IMR-90 (cell line): ENCODE measurements around the gene SLC5A2. TPM values are rescaled to one million over a fixed set of nuclear protein-coding genes. Genes with fewer than 3 reads are reported as not detected.

ENCODE experiments used
- ATAC-seq: fragments of 200-7000 bp; cut with Tn5 transposase; 2 replicates; pipeline ENCODE4 v1.9.1; 2020; ENCODE audit warnings: low read depth, mild to moderate bottlenecking, moderate library complexity
- BruUV-seq: library from RNA; stranded (reverse); fragments of 400-500 nt; replicated peaks from 2 replicates; lab custom pipeline; 2021; lab: Mats Ljungman, UMichigan
- CTCF ChIA-PET: fragments of 300-600 bp; formaldehyde crosslinking; extraction: SDS; loops from one replicate; lab custom pipeline; 2021; ENCODE audit warnings: antibody characterized with exemption; lab: Yijun Ruan, JAX
- POLR2A ChIA-PET: fragments of 300-600 bp; sonication (Branson Sonifier 250); formaldehyde crosslinking; loops from one replicate; lab custom pipeline; 2022; ENCODE audit warnings: antibody characterized with exemption; ENCODE audit not compliant: unreplicated experiment; lab: Charles Lee
- DNase-seq: peaks from one replicate; pipeline ENCODE4 v3.0.0; 2013
- H2AFZ ChIP-seq: replicated peaks from 2 replicates; pipeline ENCODE3; 2013; ENCODE audit warnings: low read length, mild to moderate bottlenecking; ENCODE audit not compliant: poor library complexity
- H2AK5ac ChIP-seq: 2 replicates; pipeline ENCODE4 v1.6.1; 2013; ENCODE audit warnings: low read depth, low read length, inconsistent platforms
- H2AK9ac ChIP-seq: replicated peaks from 2 replicates; pipeline ENCODE3; 2013; ENCODE audit warnings: mild to moderate bottlenecking, low read depth, low read length, moderate library complexity; ENCODE audit not compliant: poor library complexity
- H2BK120ac ChIP-seq: 2 replicates; pipeline ENCODE4 v1.6.1; 2013; ENCODE audit warnings: low read depth, low read length, inconsistent platforms
- H2BK15ac ChIP-seq: 3 replicates; pipeline ENCODE4 v1.6.1; 2013; ENCODE audit warnings: low read depth, low read length, inconsistent platforms
- H2BK20ac ChIP-seq: 2 replicates; pipeline ENCODE4 v1.6.1; 2013; ENCODE audit warnings: low read depth, mild to moderate bottlenecking, inconsistent platforms, low read length, moderate library complexity
- H2BK5ac ChIP-seq: 2 replicates; pipeline ENCODE4 v1.6.1; 2013; ENCODE audit warnings: mild to moderate bottlenecking, low read depth, low read length, inconsistent platforms; ENCODE audit not compliant: poor library complexity, severe bottlenecking
- H3K14ac ChIP-seq: replicated peaks from 2 replicates; pipeline ENCODE4 v1.6.1; 2013; ENCODE audit warnings: low read depth, low read length, inconsistent platforms
- H3K18ac ChIP-seq: 2 replicates; pipeline ENCODE4 v1.6.1; 2013; ENCODE audit warnings: low read depth, low read length, control low read depth
- H3K23ac ChIP-seq: 2 replicates; pipeline ENCODE4 v1.6.1; 2013; ENCODE audit warnings: low read depth, low read length, inconsistent platforms
- H3K27ac ChIP-seq: 2 replicates; pipeline ENCODE4 v1.5.1; 2013; ENCODE audit warnings: mild to moderate bottlenecking, control low read depth, low read length; ENCODE audit not compliant: insufficient read depth
- H3K27me3 ChIP-seq: 2 replicates; pipeline ENCODE4 v1.6.1; 2013; ENCODE audit warnings: low read length; ENCODE audit not compliant: control insufficient read depth, insufficient read depth
- H3K36me3 ChIP-seq: 2 replicates; pipeline ENCODE4 v1.6.1; 2013; ENCODE audit warnings: low read length, mixed read lengths; ENCODE audit not compliant: control insufficient read depth, insufficient read depth
- H3K4ac ChIP-seq: 2 replicates; pipeline ENCODE4 v1.6.1; 2013; ENCODE audit warnings: low read depth, low read length, inconsistent platforms
- H3K4me1 ChIP-seq: 2 replicates; pipeline ENCODE4 v1.6.1; 2013; ENCODE audit warnings: low read length, mixed read lengths; ENCODE audit not compliant: control insufficient read depth, insufficient read depth
- H3K4me2 ChIP-seq: 2 replicates; pipeline ENCODE4 v1.6.1; 2013; ENCODE audit warnings: low read depth, mild to moderate bottlenecking, control low read depth, low read length, moderate library complexity
- H3K4me3 ChIP-seq: 2 replicates; pipeline ENCODE4 v1.5.1; 2013; ENCODE audit warnings: low read depth, mild to moderate bottlenecking, control low read depth, low read length, moderate library complexity; ENCODE audit not compliant: insufficient read depth
- H3K56ac ChIP-seq: 2 replicates; pipeline ENCODE4 v1.6.1; 2013; ENCODE audit warnings: low read length, inconsistent platforms; ENCODE audit not compliant: insufficient read depth; ENCODE audit errors: extremely low read depth
- H3K79me1 ChIP-seq, 2 experiments: 2 replicates each; pipeline ENCODE4 v1.6.1; 2013; ENCODE audit warnings: low read length in 2 of 2, inconsistent platforms in 1 of 2, low read depth in 1 of 2
- H3K9ac ChIP-seq: 2 replicates; pipeline ENCODE4 v1.6.1; 2013; ENCODE audit warnings: low read depth, low read length, control low read depth
- H3K9me1 ChIP-seq: 2 replicates; pipeline ENCODE4 v1.6.1; 2013; ENCODE audit warnings: low read length, inconsistent platforms; ENCODE audit not compliant: insufficient read depth
- H3K9me3 ChIP-seq: 2 replicates; pipeline ENCODE4 v1.6.1; 2013; ENCODE audit warnings: low read length; ENCODE audit not compliant: control insufficient read depth, insufficient read depth
- H4K20me1 ChIP-seq: 2 replicates; pipeline ENCODE4 v1.6.1; 2013; ENCODE audit warnings: low read length, inconsistent platforms; ENCODE audit not compliant: insufficient read depth
- H4K5ac ChIP-seq: 2 replicates; pipeline ENCODE4 v1.6.1; 2013; ENCODE audit warnings: mild to moderate bottlenecking, low read depth, low read length, control low read depth
- H4K8ac ChIP-seq, 2 experiments: 2 replicates each; pipeline ENCODE4 v1.6.1; 2013; ENCODE audit warnings: low read depth in 2 of 2, low read length in 2 of 2, control low read depth in 1 of 2, inconsistent platforms in 1 of 2
- H4K91ac ChIP-seq: 2 replicates; pipeline ENCODE4 v1.6.1; 2013; ENCODE audit warnings: low read depth, low read length, inconsistent platforms; ENCODE audit not compliant: insufficient read depth
- CTCF ChIP-seq: conservative IDR thresholded peaks from 2 replicates; pipeline ENCODE4 v1.5.1; 2012; ENCODE audit warnings: mild to moderate bottlenecking, low read depth, low read length, improper control_type of control experiment
- FOS ChIP-seq: fragments of 150-350 bp; IDR thresholded peaks from 2 replicates; pipeline ENCODE4 v1.6.1; 2016; ENCODE audit warnings: low read depth, low read length
- RAD21 ChIP-seq: IDR thresholded peaks from 2 replicates; pipeline ENCODE4 v1.6.1; 2012; ENCODE audit warnings: low read length, improper control_type of control experiment
- RCOR1 ChIP-seq: IDR thresholded peaks from 2 replicates; pipeline ENCODE4 v1.6.1; 2012; ENCODE audit warnings: mild to moderate bottlenecking, low read length, improper control_type of control experiment; ENCODE audit not compliant: insufficient replicate concordance
- RFX5 ChIP-seq: IDR thresholded peaks from 2 replicates; pipeline ENCODE4 v1.8.0; 2012; ENCODE audit warnings: low read depth, mild to moderate bottlenecking, low read length, moderate library complexity
- SMC3 ChIP-seq: fragments of 150-350 bp; IDR thresholded peaks from 2 replicates; pipeline ENCODE4 v1.6.1; 2016; ENCODE audit warnings: low read depth, mild to moderate bottlenecking, antibody characterized with exemption, low read length, moderate library complexity
- USF2 ChIP-seq: fragments of 150-350 bp; IDR thresholded peaks from 2 replicates; pipeline ENCODE4 v1.6.1; 2017; ENCODE audit warnings: mild to moderate bottlenecking, antibody characterized with exemption, low read length, low read depth
- WGBS, 2 experiments: methylation state at CpG; one replicate each; pipeline versions ENCODE4 v1.1.5 to v1.1.7; 2013; ENCODE audit warnings: missing lambda C conversion rate in 2 of 2; ENCODE audit not compliant: insufficient read length in 1 of 2; ENCODE audit errors: extremely low coverage in 2 of 2; 5-methylcytosine and 5-hydroxymethylcytosine counted together
- dilution Hi-C: fragments of 300-500 bp; cut with HindIII; formaldehyde crosslinking; loops from one replicate; pipeline ENCODE4 v1.14.3; 2018; ENCODE audit warnings: low sequenced_read_pairs; ENCODE audit not compliant: unreplicated experiment
- in situ Hi-C: fragments of 300-500 bp; cut with MboI; formaldehyde crosslinking; loops from 3 replicates; pipeline ENCODE4 v1.14.3; 2019; ENCODE audit warnings: low sequenced_read_pairs, inconsistent platforms, mixed read lengths
- intact Hi-C: fragments of 100-400 bp; cut with micrococcal nuclease; formaldehyde crosslinking; loops from 2 replicates; pipeline ENCODE4 v1.10.0; 2022
- polyA plus RNA-seq, 3 experiments: library from polyadenylated mRNA; depleted of rRNA; stranded (reverse); fragments of >200 nt; gene quantifications; 2 replicates each; pipeline ENCODE4 v1.2.3, GENCODE V29; 2012; ENCODE audit warnings: low replicate concordance in 1 of 3
- total RNA-seq: library from RNA; depleted of rRNA; stranded (reverse); fragments of >200 nt; gene quantifications from 2 replicates; pipeline ENCODE4 v1.2.3, GENCODE V29; 2012

Gene SLC5A2
- total and polyA plus RNA-seq, 2 of the 4 experiments (the other 2 are of a cell fraction), result not detected

- Histone ChIP-seq H3K23ac (no peak overlapping the region), H3K14ac (no peak overlapping the region), H2BK15ac (no peak overlapping the region), H3K36me3 (peaks cover 7% of the 10 kb centered on the region; the same call in 1 of the 2 replicates), H4K5ac (no peak overlapping the region), H2BK120ac (no peak overlapping the region), H3K4me1 (peaks cover 6% of the 10 kb centered on the region; the same call in 1 of the 2 replicates), H4K20me1 (peaks cover 3% of the 10 kb centered on the region; the same call in 1 of the 2 replicates), H3K9ac (no peak overlapping the region), H3K4me3 (no peak overlapping the region), H2BK20ac (no peak overlapping the region), H3K56ac (no peak overlapping the region), H3K4ac (no peak overlapping the region), H3K79me1 (no peaks in the 10 kb centered on the region), H3K27ac (no peak overlapping the region), H3K18ac (no peak overlapping the region), H4K91ac (no peak overlapping the region), H2AK5ac (no peak overlapping the region), H3K4me2 (no peak overlapping the region), H2AK9ac (no peak overlapping the region), H3K27me3 (peaks cover 7% of the 10 kb centered on the region; the same call in 1 of the 2 replicates), H4K8ac (no peak overlapping the region), H2BK5ac (no peak overlapping the region), H3K9me1 (peaks cover 4% of the 10 kb centered on the region), H2AFZ (no peak overlapping the region), H3K9me3 (no peaks in the 10 kb centered on the region)
- no CpG with 5 or more reads among the region's 17 CpGs for WGBS, 2 experiments
- ATAC-seq, result no peak
- dilution Hi-C loops (no loop called here), intact Hi-C loops (no loop called here), in situ Hi-C loops (no loop called here)
- no TSS peak for BruUV-seq
- ChIA-PET POLR2A (no interaction called here), CTCF (no interaction called here)
- no peak for DNase-seq
- TF ChIP-seq RCOR1 (no peak), RAD21 (no peak), SMC3 (no peak), USF2 (no peak), CTCF (no peak), RFX5 (no peak), FOS (no peak)
Measured at GRCh38 chr16:31485571-31485970, 2.6 kb downstream of the SLC5A2 start.
